IMR-90 (cell line): ENCODE data around the gene TPM2. TPM values are rescaled to one million over a fixed set of nuclear protein-coding genes. Genes with fewer than 3 reads are reported as not detected.

Experiments
- ATAC-seq: fragments of 200-7000 bp; cut with Tn5 transposase; 2 replicates; pipeline ENCODE4 v1.9.1; 2020; ENCODE audit warnings: low read depth, mild to moderate bottlenecking, moderate library complexity
- Bru-seq: library from RNA; stranded (reverse); fragments of 400-500 nt; gene quantifications from one replicate; lab custom pipeline; 2021; lab: Mats Ljungman, UMichigan
- BruChase-seq, 2 experiments: library from RNA; stranded (reverse); fragments of 400-500 nt; gene quantifications; one replicate each; lab custom pipeline; 2021; lab: Mats Ljungman, UMichigan
- BruUV-seq: library from RNA; stranded (reverse); fragments of 400-500 nt; replicated peaks from 2 replicates; lab custom pipeline; 2021; lab: Mats Ljungman, UMichigan
- CTCF ChIA-PET: fragments of 300-600 bp; formaldehyde crosslinking; extraction: SDS; loops from one replicate; lab custom pipeline; 2021; ENCODE audit warnings: antibody characterized with exemption; lab: Yijun Ruan, JAX
- POLR2A ChIA-PET: fragments of 300-600 bp; sonication (Branson Sonifier 250); formaldehyde crosslinking; loops from one replicate; lab custom pipeline; 2022; ENCODE audit warnings: antibody characterized with exemption; ENCODE audit not compliant: unreplicated experiment; lab: Charles Lee
- DNase-seq: peaks from one replicate; pipeline ENCODE4 v3.0.0; 2013
- H2AFZ ChIP-seq: replicated peaks from 2 replicates; pipeline ENCODE3; 2013; ENCODE audit warnings: low read length, mild to moderate bottlenecking; ENCODE audit not compliant: poor library complexity
- H2AK5ac ChIP-seq: 2 replicates; pipeline ENCODE4 v1.6.1; 2013; ENCODE audit warnings: low read depth, low read length, inconsistent platforms
- H2AK9ac ChIP-seq: replicated peaks from 2 replicates; pipeline ENCODE3; 2013; ENCODE audit warnings: mild to moderate bottlenecking, low read depth, low read length, moderate library complexity; ENCODE audit not compliant: poor library complexity
- H2BK120ac ChIP-seq: 2 replicates; pipeline ENCODE4 v1.6.1; 2013; ENCODE audit warnings: low read depth, low read length, inconsistent platforms
- H2BK15ac ChIP-seq: 3 replicates; pipeline ENCODE4 v1.6.1; 2013; ENCODE audit warnings: low read depth, low read length, inconsistent platforms
- H2BK20ac ChIP-seq: 2 replicates; pipeline ENCODE4 v1.6.1; 2013; ENCODE audit warnings: low read depth, mild to moderate bottlenecking, inconsistent platforms, low read length, moderate library complexity
- H2BK5ac ChIP-seq: 2 replicates; pipeline ENCODE4 v1.6.1; 2013; ENCODE audit warnings: mild to moderate bottlenecking, low read depth, low read length, inconsistent platforms; ENCODE audit not compliant: poor library complexity, severe bottlenecking
- H3K14ac ChIP-seq: replicated peaks from 2 replicates; pipeline ENCODE4 v1.6.1; 2013; ENCODE audit warnings: low read depth, low read length, inconsistent platforms
- H3K18ac ChIP-seq: 2 replicates; pipeline ENCODE4 v1.6.1; 2013; ENCODE audit warnings: low read depth, low read length, control low read depth
- H3K23ac ChIP-seq: 2 replicates; pipeline ENCODE4 v1.6.1; 2013; ENCODE audit warnings: low read depth, low read length, inconsistent platforms
- H3K27ac ChIP-seq: 2 replicates; pipeline ENCODE4 v1.5.1; 2013; ENCODE audit warnings: mild to moderate bottlenecking, control low read depth, low read length; ENCODE audit not compliant: insufficient read depth
- H3K27me3 ChIP-seq: 2 replicates; pipeline ENCODE4 v1.6.1; 2013; ENCODE audit warnings: low read length; ENCODE audit not compliant: control insufficient read depth, insufficient read depth
- H3K36me3 ChIP-seq: 2 replicates; pipeline ENCODE4 v1.6.1; 2013; ENCODE audit warnings: low read length, mixed read lengths; ENCODE audit not compliant: control insufficient read depth, insufficient read depth
- H3K4ac ChIP-seq: 2 replicates; pipeline ENCODE4 v1.6.1; 2013; ENCODE audit warnings: low read depth, low read length, inconsistent platforms
- H3K4me1 ChIP-seq: 2 replicates; pipeline ENCODE4 v1.6.1; 2013; ENCODE audit warnings: low read length, mixed read lengths; ENCODE audit not compliant: control insufficient read depth, insufficient read depth
- H3K4me2 ChIP-seq: 2 replicates; pipeline ENCODE4 v1.6.1; 2013; ENCODE audit warnings: low read depth, mild to moderate bottlenecking, control low read depth, low read length, moderate library complexity
- H3K4me3 ChIP-seq: 2 replicates; pipeline ENCODE4 v1.5.1; 2013; ENCODE audit warnings: low read depth, mild to moderate bottlenecking, control low read depth, low read length, moderate library complexity; ENCODE audit not compliant: insufficient read depth
- H3K56ac ChIP-seq: 2 replicates; pipeline ENCODE4 v1.6.1; 2013; ENCODE audit warnings: low read length, inconsistent platforms; ENCODE audit not compliant: insufficient read depth; ENCODE audit errors: extremely low read depth
- H3K79me1 ChIP-seq, 2 experiments: 2 replicates each; pipeline ENCODE4 v1.6.1; 2013; ENCODE audit warnings: low read length in 2 of 2, inconsistent platforms in 1 of 2, low read depth in 1 of 2
- H3K9ac ChIP-seq: 2 replicates; pipeline ENCODE4 v1.6.1; 2013; ENCODE audit warnings: low read depth, low read length, control low read depth
- H3K9me1 ChIP-seq: 2 replicates; pipeline ENCODE4 v1.6.1; 2013; ENCODE audit warnings: low read length, inconsistent platforms; ENCODE audit not compliant: insufficient read depth
- H3K9me3 ChIP-seq: 2 replicates; pipeline ENCODE4 v1.6.1; 2013; ENCODE audit warnings: low read length; ENCODE audit not compliant: control insufficient read depth, insufficient read depth
- H4K20me1 ChIP-seq: 2 replicates; pipeline ENCODE4 v1.6.1; 2013; ENCODE audit warnings: low read length, inconsistent platforms; ENCODE audit not compliant: insufficient read depth
- H4K5ac ChIP-seq: 2 replicates; pipeline ENCODE4 v1.6.1; 2013; ENCODE audit warnings: mild to moderate bottlenecking, low read depth, low read length, control low read depth
- H4K8ac ChIP-seq, 2 experiments: 2 replicates each; pipeline ENCODE4 v1.6.1; 2013; ENCODE audit warnings: low read depth in 2 of 2, low read length in 2 of 2, control low read depth in 1 of 2, inconsistent platforms in 1 of 2
- H4K91ac ChIP-seq: 2 replicates; pipeline ENCODE4 v1.6.1; 2013; ENCODE audit warnings: low read depth, low read length, inconsistent platforms; ENCODE audit not compliant: insufficient read depth
- BHLHE40 ChIP-seq: fragments of 150-350 bp; IDR thresholded peaks from 2 replicates; pipeline ENCODE4 v1.6.1; 2016; ENCODE audit warnings: mild to moderate bottlenecking, low read depth, low read length
- CEBPB ChIP-seq: IDR thresholded peaks from 2 replicates; pipeline ENCODE4 v1.6.1; 2012; ENCODE audit warnings: low read depth, low read length, improper control_type of control experiment
- CHD1 ChIP-seq: IDR thresholded peaks from 2 replicates; pipeline ENCODE4 v1.6.1; 2012; ENCODE audit warnings: low read depth, low read length, improper control_type of control experiment
- FOS ChIP-seq: fragments of 150-350 bp; IDR thresholded peaks from 2 replicates; pipeline ENCODE4 v1.6.1; 2016; ENCODE audit warnings: low read depth, low read length
- MAFK ChIP-seq: IDR thresholded peaks from 2 replicates; pipeline ENCODE4 v1.6.1; 2012; ENCODE audit warnings: low read depth, low read length, improper control_type of control experiment
- MAZ ChIP-seq: IDR thresholded peaks from 2 replicates; pipeline ENCODE4 v1.6.1; 2012; ENCODE audit warnings: low read depth, mild to moderate bottlenecking, low read length, improper control_type of control experiment, moderate library complexity, borderline replicate concordance
- MXI1 ChIP-seq: IDR thresholded peaks from 2 replicates; pipeline ENCODE4 v1.6.1; 2012; ENCODE audit warnings: low read depth, mild to moderate bottlenecking, low read length, moderate library complexity, borderline replicate concordance
- POLR2A ChIP-seq: IDR thresholded peaks from 2 replicates; pipeline ENCODE4 v1.6.1; 2012; ENCODE audit warnings: mild to moderate bottlenecking, low read depth, low read length
- RAD21 ChIP-seq: IDR thresholded peaks from 2 replicates; pipeline ENCODE4 v1.6.1; 2012; ENCODE audit warnings: low read length, improper control_type of control experiment
- RCOR1 ChIP-seq: IDR thresholded peaks from 2 replicates; pipeline ENCODE4 v1.6.1; 2012; ENCODE audit warnings: mild to moderate bottlenecking, low read length, improper control_type of control experiment; ENCODE audit not compliant: insufficient replicate concordance
- RFX5 ChIP-seq: IDR thresholded peaks from 2 replicates; pipeline ENCODE4 v1.8.0; 2012; ENCODE audit warnings: low read depth, mild to moderate bottlenecking, low read length, moderate library complexity
- SMC3 ChIP-seq: fragments of 150-350 bp; IDR thresholded peaks from 2 replicates; pipeline ENCODE4 v1.6.1; 2016; ENCODE audit warnings: low read depth, mild to moderate bottlenecking, antibody characterized with exemption, low read length, moderate library complexity
- USF2 ChIP-seq: fragments of 150-350 bp; IDR thresholded peaks from 2 replicates; pipeline ENCODE4 v1.6.1; 2017; ENCODE audit warnings: mild to moderate bottlenecking, antibody characterized with exemption, low read length, low read depth
- WGBS, 2 experiments: methylation state at CpG; one replicate each; pipeline versions ENCODE4 v1.1.5 to v1.1.7; 2013; ENCODE audit warnings: missing lambda C conversion rate in 2 of 2; ENCODE audit not compliant: insufficient read length in 1 of 2; ENCODE audit errors: extremely low coverage in 2 of 2; 5-methylcytosine and 5-hydroxymethylcytosine counted together
- dilution Hi-C: fragments of 300-500 bp; cut with HindIII; formaldehyde crosslinking; loops from one replicate; pipeline ENCODE4 v1.14.3; 2018; ENCODE audit warnings: low sequenced_read_pairs; ENCODE audit not compliant: unreplicated experiment
- in situ Hi-C: fragments of 300-500 bp; cut with MboI; formaldehyde crosslinking; loops from 3 replicates; pipeline ENCODE4 v1.14.3; 2019; ENCODE audit warnings: low sequenced_read_pairs, inconsistent platforms, mixed read lengths
- intact Hi-C: fragments of 100-400 bp; cut with micrococcal nuclease; formaldehyde crosslinking; loops from 2 replicates; pipeline ENCODE4 v1.10.0; 2022
- long read RNA-seq: library from polyadenylated mRNA; unstranded; transcript quantifications from one replicate; pipeline ENCODE4 v2.0.0, GENCODE V29; 2021; ENCODE audit not compliant: unreplicated experiment
- polyA plus RNA-seq, 3 experiments: library from polyadenylated mRNA; depleted of rRNA; stranded (reverse); fragments of >200 nt; gene quantifications; 2 replicates each; pipeline ENCODE4 v1.2.3, GENCODE V29; 2012; ENCODE audit warnings: low replicate concordance in 1 of 3
- total RNA-seq: library from RNA; depleted of rRNA; stranded (reverse); fragments of >200 nt; gene quantifications from 2 replicates; pipeline ENCODE4 v1.2.3, GENCODE V29; 2012; rRNA removed

TPM2 gene
- total RNA-seq, result 960 and 1,994 TPM in 2 replicates
- 2,500 and 2,548 TPM in 2 replicates for polyA plus RNA-seq (2012; rRNA removed)
- 1,868 and 3,037 TPM in 2 replicates for polyA plus RNA-seq (2012; cell fraction: cytosol; rRNA removed)
- polyA plus RNA-seq (2012; cell fraction: nucleus; rRNA removed; ENCODE audit: low replicate concordance), result 2,387 and 3,173 TPM in 2 replicates
- Bru-seq, nascent RNA, result percentile 100 among the genes with signal in this experiment
- BruChase-seq, experiment 1, labeled RNA remaining after a 6-hour chase, result percentile 100 among the genes with signal in this experiment
- percentile 99 among the genes with signal in this experiment for BruChase-seq, experiment 2, labeled RNA remaining after a 2-hour chase
- long read RNA-seq, transcript TPM2-203 (9 exons, 1,183 nt), result major isoform, 1,082 of 1,293 reads
- long read RNA-seq, transcript TPM2-212 (9 exons, 1,185 nt), result minor isoform, 17 of 1,293 reads
- long read RNA-seq, transcript TPM2-201 (9 exons, 1,018 nt), result minor isoform, 28 of 1,293 reads
- long read RNA-seq, partial matches to known transcripts, result 84 of 1,293 reads
- long read RNA-seq, other reads (novel, unspliced or antisense), result 81 of 1,293 reads

DNA sequence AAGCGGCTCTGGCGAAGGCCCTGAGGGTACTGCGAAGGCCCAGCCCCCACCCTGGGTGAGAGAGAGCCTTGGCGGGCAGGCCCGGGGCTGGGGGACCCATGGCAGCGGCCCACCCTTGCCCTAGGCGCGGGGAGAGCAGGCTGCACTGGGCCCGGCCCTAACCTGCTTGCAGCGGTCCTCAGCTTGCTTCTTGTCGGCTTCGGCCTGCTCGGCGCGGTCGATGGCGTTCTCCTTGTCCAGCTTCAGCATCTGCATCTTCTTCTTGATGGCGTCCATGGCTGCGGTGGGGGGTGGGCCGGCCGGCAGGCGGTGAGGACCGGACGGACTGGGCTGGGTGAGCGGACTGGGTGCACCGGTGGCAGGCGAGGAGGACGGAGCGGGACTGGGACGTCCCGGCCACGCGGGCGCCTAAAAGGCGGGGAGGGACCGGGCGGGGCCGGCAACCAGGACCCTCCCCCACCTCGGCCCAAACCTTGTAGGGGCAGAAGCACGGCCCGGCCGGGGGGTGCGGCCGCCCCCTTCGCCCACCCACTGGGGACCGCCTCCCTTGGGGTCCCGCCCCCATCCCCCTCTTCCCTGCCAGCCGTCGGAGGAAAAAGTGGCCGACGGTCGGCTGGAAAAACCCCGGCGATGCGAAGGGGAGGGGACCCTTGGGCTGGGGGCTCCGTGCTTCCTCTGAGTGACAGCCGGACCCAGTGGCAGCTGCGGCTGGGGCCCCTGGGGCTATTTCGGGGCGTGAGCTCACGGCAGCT lies at the start of gene TPM2:
Gene TPM2, minus strand, starts transcription at position 384 of the 752 bp plus-strand sequence. Its CDS starts 108 bp downstream, at position 276.
- ChIA-PET CTCF (interaction anchor here (0.7 to 1.2 kb wide), 2 partner anchors 29 to 38 kb away, joined by 3 to 4 read pairs; no protein-coding TSS in a partner anchor), POLR2A (interaction anchor here (0.5 to 2.6 kb wide), 12 partner anchors 9 to 204 kb away, joined by 3 to 25 read pairs (median 5); partner anchors contain the start of gene TLN1)
- dilution Hi-C loops (no loop called here), intact Hi-C loops (loop anchor here (2.0 to 10.0 kb wide), 3 partner anchors 32 to 85 kb away; partner anchors contain the start of genes CCDC107, RMRP and TESK1), in situ Hi-C loops (no loop called here)
- Histone ChIP-seq H3K4me3 (peak within 1 kb of the TSS; percentile 83), H2BK20ac (peak within 1 kb of the TSS; percentile 82), H3K9ac (peak within 1 kb of the TSS; percentile 98), H3K9me1 (peaks cover 19% of the 10 kb centered on the region), H3K14ac (peak within 1 kb of the TSS; percentile 100), H2BK5ac (peak within 1 kb of the TSS; percentile 98), H2BK120ac (peak within 1 kb of the TSS; percentile 86), H3K4me2 (peak within 1 kb of the TSS; percentile 97), H2BK15ac (peak within 1 kb of the TSS; percentile 95; the same call in 2 of the 3 replicates), H4K5ac (peak within 1 kb of the TSS; percentile 73), H3K23ac (peak within 1 kb of the TSS; percentile 96), H4K91ac (peak within 1 kb of the TSS; percentile 99), H3K36me3 (peaks cover 33% of the 10 kb centered on the region), H3K9me3 (no peaks in the 10 kb centered on the region), H3K4ac (peak within 1 kb of the TSS; percentile 99), H2AFZ (peak within 1 kb of the TSS; percentile 85), H3K79me1 (peaks cover 0 to 60% of the 10 kb centered on the region in 2 experiments; a peak in 3 of 4 replicates), H2AK5ac (peak within 1 kb of the TSS; percentile 97), H3K18ac (peak within 1 kb of the TSS; percentile 93), H4K8ac (peak within 1 kb of the TSS; percentile 93 to 98), H4K20me1 (peaks cover 50% of the 10 kb centered on the region), H2AK9ac (peak within 1 kb of the TSS; percentile 98), H3K4me1 (peaks cover 26% of the 10 kb centered on the region), H3K27me3 (no peaks in the 10 kb centered on the region), H3K56ac (peak within 1 kb of the TSS; percentile 97), H3K27ac (peak within 1 kb of the TSS; percentile 98)
- DNase-seq, result peak; percentile 90
- peak; percentile 66 for ATAC-seq
- 0% methylated on average over 13 of the region's 61 CpGs; no CpG with 5 or more reads in 1 of the 2 experiments for WGBS, 2 experiments
- TSS peak; percentile 63 for BruUV-seq
- TF ChIP-seq SMC3 (no peak), CEBPB (no peak), FOS (no peak), BHLHE40 (no peak), POLR2A (peak; percentile 99), RFX5 (no peak), RCOR1 (no peak), RAD21 (no peak), USF2 (no peak), CHD1 (no peak), MAZ (peak; percentile 69; the same call in 1 of the 2 replicates), MAFK (no peak), MXI1 (peak; percentile 92)
